ENCODE results near the gene NFATC4.

NFATC4 gene

GRCh38 chr14:24329736-24330135 is 38.2 kb upstream of the NFATC4 start:
- H3K9me3 ChIP-seq (ENCODE audit: control insufficient read depth, insufficient read depth, low read depth, low read length), result no peaks in the 10 kb centered on the region
- H3K4me1 ChIP-seq (ENCODE audit: control insufficient read depth, insufficient read depth, low read length), result peaks cover 4% of the 10 kb centered on the region; the same call in 1 of the 2 replicates
- H3K27ac ChIP-seq (ENCODE audit: extremely low read depth, low read depth, low read length), result no peak overlapping the region
- ChIA-PET POLR2A (no interaction called here), CTCF (interaction anchor here (1.4 to 16.9 kb wide), 3 partner anchors 22 to 102 kb away, joined by 4 to 468 read pairs (median 5); partner anchors contain the start of genes CBLN3 and KHNYN)
- H3K36me3 ChIP-seq (ENCODE audit: control insufficient read depth in 2 of 2, insufficient read depth in 1 of 2, low read length in 2 of 2), result no peaks in the 10 kb centered on the region
- TF ChIP-seq ZNF280C (tag by site-specific recombination; IDR thresholded peaks at IDR 0.05), result no peak
- TF ChIP-seq ZNF610 (tag by site-specific recombination; IDR thresholded peaks at IDR 0.05; ENCODE audit: borderline replicate concordance), result no peak
- no peak for TF ChIP-seq ZNF394 (tag by site-specific recombination; IDR thresholded peaks at IDR 0.05; ENCODE audit: borderline replicate concordance)
- no peak for TF ChIP-seq ZBTB26 (tag by site-specific recombination; optimal IDR thresholded peaks at IDR 0.05)
- TF ChIP-seq SCRT1 (tag by site-specific recombination; IDR thresholded peaks at IDR 0.05; ENCODE audit: borderline replicate concordance), result no peak
- no peak for TF ChIP-seq ZFP37 (tag by site-specific recombination; IDR thresholded peaks at IDR 0.05)
- TF ChIP-seq ZNF423 (tag by site-specific recombination; IDR thresholded peaks at IDR 0.05), result no peak
- TF ChIP-seq ZNF560 (tag by site-specific recombination; IDR thresholded peaks at IDR 0.05; ENCODE audit: borderline replicate concordance), result no peak
- no peak for TF ChIP-seq PATZ1 (tag by site-specific recombination; IDR thresholded peaks at IDR 0.05)
- no peak overlapping the region for H3K4me3 ChIP-seq (ENCODE audit: low read depth, low read length)

- POLR2A ChIA-PET, result no interaction called here
- no peak for TF ChIP-seq KLF8 (tag by site-specific recombination; IDR thresholded peaks at IDR 0.05)
- no peak for TF ChIP-seq ZNF114 (tag by site-specific recombination; IDR thresholded peaks at IDR 0.05)
- no peak for TF ChIP-seq EGR2 (tag by site-specific recombination; IDR thresholded peaks at IDR 0.05; ENCODE audit: low read depth)
- no peak for TF ChIP-seq ZNF629 (tag by site-specific recombination; IDR thresholded peaks at IDR 0.05)
- no peak for TF ChIP-seq ZSCAN30 (tag by site-specific recombination; IDR thresholded peaks at IDR 0.05)
- TF ChIP-seq ZBTB10 (tag by site-specific recombination; IDR thresholded peaks at IDR 0.05), result no peak
- no peak for TF ChIP-seq ZNF639 (tag by site-specific recombination; IDR thresholded peaks at IDR 0.05)
- TF ChIP-seq ZNF157 (tag by site-specific recombination; IDR thresholded peaks at IDR 0.05), result no peak
- TF ChIP-seq SCRT2 (tag by site-specific recombination; IDR thresholded peaks at IDR 0.05), result no peak
- TF ChIP-seq ZNF48 (tag by site-specific recombination; IDR thresholded peaks at IDR 0.05), result no peak
- TF ChIP-seq BCL11A (tag by site-specific recombination; IDR thresholded peaks at IDR 0.05; ENCODE audit: low read depth), result no peak
- TF ChIP-seq ZNF155 (tag by site-specific recombination; IDR thresholded peaks at IDR 0.05), result no peak
- no peak for TF ChIP-seq ZNF571 (tag by site-specific recombination; IDR thresholded peaks at IDR 0.05)
- TF ChIP-seq ZNF777 (tag by site-specific recombination; IDR thresholded peaks at IDR 0.05; ENCODE audit: borderline replicate concordance), result no peak
Measured at GRCh38 chr14:24330973-24331674, 36.9 kb upstream of the NFATC4 start.

More at GRCh38 chr14:24330973-24331674, 36.9 kb upstream of the NFATC4 start:
- Histone ChIP-seq H3K9me3 (ENCODE audit: control insufficient read depth, insufficient read depth, low read depth, low read length) (no peaks in the 10 kb centered on the region), H3K27ac (ENCODE audit: extremely low read depth, low read depth, low read length) (no peak overlapping the region), H3K36me3 (ENCODE audit: control insufficient read depth in 2 of 2, insufficient read depth in 1 of 2, low read length in 2 of 2) (no peaks in the 10 kb centered on the region), H3K4me1 (ENCODE audit: control insufficient read depth, insufficient read depth, low read length) (peaks cover 4% of the 10 kb centered on the region; the same call in 1 of the 2 replicates), H3K4me3 (ENCODE audit: low read depth, low read length) (no peak overlapping the region)
- CTCF ChIA-PET, result interaction anchor here (0.5 to 16.9 kb wide), 6 partner anchors 13 to 317 kb away, joined by 3 to 468 read pairs (median 3); partner anchors contain the start of genes CBLN3 and KHNYN

All from HEK293 (cell line).